Stimulated activated CD8-positive, alpha-beta memory T cell treated with anti-CD3 and anti-CD28 coated beads, Interleukin-7, amount 100 ng/mL, for 24 hours (primary cell): ENCODE data around the gene ZNF493.

Source experiments
- DNase-seq: peaks from one replicate; pipeline ENCODE4 v3.0.0-alpha.2; 2020; ENCODE audit warnings: low read depth

The ZNF493 gene

DNA sequence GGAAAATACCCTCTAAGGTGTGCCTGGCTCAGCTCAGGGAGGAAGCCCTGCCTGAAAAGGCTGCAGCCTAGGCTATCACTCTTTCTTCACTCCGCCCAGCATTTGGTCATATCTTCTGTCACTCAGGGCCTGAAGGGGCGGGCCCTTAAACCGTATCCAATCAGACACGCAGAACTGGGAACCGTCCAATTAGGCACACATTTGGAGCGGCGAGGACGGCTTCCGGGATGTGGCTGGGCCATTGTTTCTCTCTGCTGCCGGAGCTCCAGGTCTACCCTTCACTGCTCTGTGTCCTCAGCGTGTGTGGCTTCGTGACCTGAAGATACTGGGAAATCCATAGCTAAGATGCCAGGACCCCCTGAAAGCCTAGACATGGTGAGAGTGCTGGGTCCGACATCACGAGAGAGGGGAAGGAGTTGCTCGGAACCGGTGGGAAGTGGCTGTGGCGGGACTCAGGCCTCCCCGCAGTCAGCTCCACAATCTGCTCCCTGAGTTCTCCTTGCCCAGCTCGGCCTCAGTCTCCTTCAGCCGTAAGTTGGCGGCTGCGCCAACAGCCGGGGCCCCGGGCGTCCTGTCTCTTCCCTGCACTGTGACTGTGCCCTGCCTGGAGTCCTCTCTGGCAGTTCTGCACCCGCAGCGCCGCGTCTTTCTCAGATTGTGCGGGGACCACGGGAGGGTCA is at the start of gene ZNF493:
ZNF493 (plus strand) TSS at position 241 of the 680 bp plus-strand sequence; CDS start at position 346, 105 bp downstream.
- peak; percentile 79 for DNase-seq

DNA sequence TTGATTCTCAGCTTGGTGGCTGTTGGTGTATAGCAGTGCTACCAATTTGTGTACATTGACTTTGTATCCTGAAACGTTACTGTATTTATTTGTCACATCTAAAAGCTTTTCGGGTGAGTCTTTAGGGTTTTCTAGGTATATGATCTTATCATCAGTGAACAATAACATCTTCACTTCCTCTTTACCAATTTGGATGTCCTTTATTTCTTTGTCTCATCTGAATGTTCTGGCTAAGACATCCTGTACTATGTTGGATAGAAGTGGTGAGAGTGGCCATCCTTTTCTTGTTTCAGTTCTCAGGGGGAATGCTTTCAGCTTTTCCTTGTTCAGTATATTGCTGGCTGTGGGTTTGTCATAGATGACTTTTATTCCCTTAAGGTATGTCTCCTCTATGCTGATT is 44.1 kb upstream of the ZNF493 start:
- no peak for DNase-seq

DNA sequence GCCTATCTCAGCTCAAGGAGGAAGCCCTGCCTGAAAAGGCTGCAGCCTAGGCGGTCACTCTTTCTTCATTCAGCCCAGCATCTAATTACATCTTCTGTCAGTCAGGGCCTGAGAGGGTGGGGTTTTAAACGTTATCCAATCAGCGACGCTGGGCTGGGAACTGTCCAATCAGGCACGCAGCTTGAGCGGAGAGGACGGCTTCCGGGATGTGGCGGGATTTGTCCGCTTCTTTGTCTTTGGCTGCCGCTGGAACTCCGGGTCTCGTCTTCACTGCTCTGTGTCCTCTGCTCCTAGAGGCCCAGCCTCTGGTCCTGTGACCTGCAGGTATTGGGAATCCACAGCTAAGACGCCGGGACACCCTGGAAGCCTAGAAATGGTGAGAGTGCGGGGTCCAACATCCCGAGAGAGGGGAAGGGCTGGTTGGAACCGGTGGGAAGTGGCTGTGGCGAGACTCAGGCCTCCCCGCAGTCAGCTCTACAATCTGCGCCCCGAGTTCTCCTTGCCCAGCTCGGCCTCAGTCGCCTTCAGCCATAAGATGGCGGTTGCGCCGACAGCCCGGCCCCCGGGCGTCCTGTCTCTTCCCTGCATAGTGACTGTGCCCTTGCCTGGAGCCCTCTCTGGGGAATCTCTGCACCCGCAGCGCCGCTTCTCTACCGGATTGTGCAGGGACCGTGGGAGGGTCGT is 38.0 kb upstream of the ZNF493 start, which contains the start of gene ZNF738:
ZNF738 (plus strand) TSS at position 233 of the 684 bp plus-strand sequence; CDS start at position 374, 141 bp downstream.
- DNase-seq: peak; percentile 58

DNA sequence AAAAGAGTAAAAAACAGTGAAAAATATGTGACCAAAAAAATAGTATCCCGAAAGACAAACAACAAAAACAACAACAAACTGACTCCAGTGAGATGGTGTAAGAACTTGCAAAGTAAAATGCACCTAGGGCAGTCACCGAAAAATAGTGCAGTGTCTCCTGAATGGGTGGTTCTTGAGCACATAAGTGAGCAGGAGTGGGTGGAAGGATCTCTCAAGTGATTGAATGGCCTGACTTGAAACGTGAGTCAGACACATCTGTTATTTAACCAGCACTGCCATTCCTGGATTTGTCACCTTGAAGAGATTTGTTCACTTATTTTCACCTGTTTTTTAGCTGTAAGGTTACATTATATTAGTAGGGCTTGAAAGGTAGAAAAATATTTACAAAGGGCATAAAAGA is 34.6 kb upstream of the ZNF493 start:
- no peak for DNase-seq

DNA sequence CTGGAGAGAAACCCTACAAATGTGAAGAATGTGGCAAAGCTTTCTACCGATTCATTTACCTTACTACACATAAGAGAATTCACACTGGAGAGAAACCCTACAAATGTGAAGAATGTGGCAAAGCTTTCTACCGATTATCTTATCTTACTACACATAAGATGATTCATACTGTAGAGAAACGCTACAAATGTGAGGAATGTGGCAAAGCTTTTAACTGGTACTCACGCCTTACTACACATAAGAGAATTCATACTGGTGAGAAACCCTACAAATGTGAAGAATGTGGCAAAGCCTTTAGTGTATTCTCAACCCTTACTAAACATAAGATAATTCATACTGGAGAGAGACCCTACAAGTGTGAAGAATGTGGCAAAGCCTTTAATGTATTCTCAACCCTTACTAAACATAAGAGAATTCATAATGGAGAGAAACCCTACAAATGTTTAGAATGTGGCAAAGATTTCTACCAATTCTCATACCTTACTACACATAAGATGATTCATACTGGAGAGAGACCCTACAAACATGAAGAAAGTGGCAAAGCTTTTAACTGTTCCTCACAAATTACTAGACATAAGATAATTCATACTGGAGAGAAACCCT is 12.9 kb upstream of the ZNF493 start:
- DNase-seq: no peak

DNA sequence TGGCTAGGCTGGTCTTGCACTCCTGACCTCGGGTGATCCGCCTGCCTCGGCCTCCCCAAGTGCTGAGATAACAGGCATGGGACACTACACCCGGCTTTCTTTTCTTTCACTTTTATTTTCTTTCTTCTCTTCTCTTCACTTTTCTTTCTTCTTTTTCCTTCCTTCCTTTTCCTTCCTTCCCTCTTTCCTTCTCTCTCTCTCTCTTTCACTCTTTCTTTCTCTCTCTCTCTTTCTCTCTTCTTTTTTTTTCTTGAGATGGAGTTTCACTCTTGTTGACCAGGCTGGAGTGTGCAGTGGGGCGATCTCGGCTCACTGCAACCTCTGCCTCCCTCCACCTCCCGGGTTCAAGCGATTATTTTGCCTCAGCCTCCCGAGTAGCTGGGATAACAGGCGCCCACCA is 812 bp upstream of the ZNF493 start:
- DNase-seq: no peak

DNA sequence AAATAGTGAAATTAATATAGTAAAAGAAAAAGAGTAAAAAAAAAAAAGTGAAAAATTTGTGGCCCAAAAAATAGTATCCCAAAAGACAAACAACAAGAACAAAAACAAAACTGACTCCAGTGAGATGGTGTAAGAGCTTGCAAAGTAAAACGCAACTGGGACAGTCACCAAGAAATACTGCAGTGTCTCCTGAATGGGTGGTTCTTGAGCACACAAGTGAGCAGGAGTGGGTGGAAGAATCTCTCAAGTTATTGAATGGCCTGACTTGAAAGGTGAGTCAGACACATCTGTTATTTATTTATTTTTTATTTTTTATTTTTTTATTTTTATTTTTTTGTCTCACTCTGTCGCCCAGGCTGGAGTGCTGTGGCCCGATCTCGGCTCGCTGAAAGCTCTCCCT is 1.9 kb downstream of the ZNF493 start:
- no peak for DNase-seq

DNA sequence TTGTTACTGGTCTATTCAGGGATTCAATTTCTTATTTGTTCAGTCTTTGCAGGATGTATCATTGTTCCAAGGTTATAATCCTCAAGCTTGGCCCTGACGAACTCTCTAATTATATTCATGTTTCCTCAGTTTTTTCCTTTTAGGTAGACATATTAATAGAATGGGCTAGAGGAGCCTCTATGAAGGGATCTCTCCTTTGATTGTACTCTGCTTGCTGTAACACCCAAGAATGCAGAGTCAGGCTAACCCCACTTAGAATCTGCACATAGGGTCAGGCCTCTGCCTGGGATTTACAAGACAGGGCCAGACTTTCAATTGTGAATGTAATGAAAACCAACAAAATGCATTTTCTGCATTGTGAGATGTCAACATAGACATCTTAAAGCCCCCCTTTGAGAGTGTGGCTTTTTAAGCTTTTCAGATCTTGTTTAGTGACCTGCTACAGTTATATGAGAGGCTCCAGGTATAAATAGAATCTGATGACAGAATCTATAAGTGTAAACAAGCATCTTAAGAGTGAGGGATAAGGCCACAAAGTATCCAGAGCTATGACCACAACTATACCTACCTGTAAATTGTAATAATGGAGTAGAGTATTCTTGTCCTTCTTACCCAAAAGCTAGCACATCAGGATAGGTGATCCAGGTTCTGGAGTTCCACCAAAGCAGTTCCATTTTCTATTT is 5.5 kb downstream of the ZNF493 start:
- no peak for DNase-seq

DNA sequence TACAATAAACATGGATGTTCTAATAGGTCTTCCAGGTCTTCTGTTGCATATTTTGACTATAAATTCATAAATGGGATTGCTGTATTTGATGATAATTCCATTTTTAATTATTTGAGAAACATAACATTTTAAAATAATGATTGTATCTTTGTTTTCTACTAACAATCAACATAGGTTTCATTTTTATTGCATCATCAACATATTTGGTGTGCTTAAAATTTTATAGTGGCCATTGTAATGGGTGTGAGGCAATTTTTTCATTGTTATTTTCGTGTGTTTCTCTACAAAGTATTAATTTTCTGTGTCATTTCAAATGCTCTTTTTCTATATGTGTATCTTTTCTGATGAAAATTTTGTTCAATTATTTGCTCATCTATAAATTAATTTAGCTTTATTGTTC is 13.2 kb downstream of the ZNF493 start:
- no peak for DNase-seq

DNA sequence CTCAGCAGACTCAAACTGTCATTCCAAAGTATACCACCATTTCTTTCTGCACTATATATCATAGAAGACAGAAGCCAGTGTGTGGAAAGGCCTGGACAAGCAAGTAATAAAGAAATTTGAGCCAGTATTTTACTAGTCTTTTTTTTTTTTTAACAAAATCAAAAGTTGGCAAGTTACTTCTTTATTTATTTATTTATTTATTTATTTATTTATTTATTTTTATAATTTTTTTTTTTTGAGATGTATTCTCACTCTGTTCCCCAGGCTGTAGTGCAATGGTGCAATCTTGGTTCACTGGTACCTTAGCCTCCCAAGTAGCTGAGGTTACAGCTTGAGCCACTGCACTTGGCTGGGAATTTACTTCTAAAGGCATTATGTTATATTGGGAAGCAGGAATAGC is 25.3 kb downstream of the ZNF493 start:
- DNase-seq: no peak

DNA sequence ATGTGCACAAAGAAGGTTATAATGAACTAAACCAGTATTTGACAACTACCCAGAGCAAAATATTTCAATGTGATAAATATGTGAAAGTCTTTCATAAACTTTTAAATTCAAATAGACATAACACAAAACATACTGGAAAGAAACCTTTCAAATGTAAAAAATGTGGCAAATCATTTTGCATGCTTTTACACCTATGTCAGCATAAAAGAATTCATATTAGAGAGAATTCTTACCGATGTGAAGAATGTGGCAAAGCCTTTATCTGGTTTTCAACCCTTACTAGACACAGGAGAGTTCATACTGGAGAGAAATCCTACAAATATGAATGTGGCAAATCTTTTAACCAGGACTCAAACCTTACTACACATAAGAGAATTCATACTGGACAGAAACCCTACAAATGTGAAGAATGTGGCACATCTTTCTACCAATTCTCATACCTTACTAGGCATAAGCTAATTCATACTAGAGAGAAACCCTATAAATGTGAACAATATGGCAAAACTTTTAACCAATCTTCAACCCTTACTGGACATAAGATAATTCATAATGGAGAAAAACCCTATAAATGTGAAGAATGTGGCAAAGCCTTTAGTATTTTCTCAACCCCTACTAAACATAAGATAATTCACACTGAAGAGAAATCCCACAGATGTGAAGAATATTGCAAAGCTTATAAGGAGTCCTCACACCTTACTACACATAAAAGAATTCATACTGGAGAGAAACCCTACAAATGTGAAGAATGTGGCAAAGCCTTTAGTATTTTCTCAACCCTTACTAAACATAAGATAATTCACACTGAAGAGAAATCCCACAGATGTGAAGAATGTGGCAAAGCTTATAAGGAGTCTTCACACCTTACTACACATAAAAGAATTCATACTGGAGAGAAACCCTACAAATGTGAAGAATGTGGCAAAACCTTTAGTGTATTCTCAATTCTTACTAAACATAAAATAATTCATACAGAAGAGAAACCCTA is 26.4 kb downstream of the ZNF493 start:
- no peak for DNase-seq

DNA sequence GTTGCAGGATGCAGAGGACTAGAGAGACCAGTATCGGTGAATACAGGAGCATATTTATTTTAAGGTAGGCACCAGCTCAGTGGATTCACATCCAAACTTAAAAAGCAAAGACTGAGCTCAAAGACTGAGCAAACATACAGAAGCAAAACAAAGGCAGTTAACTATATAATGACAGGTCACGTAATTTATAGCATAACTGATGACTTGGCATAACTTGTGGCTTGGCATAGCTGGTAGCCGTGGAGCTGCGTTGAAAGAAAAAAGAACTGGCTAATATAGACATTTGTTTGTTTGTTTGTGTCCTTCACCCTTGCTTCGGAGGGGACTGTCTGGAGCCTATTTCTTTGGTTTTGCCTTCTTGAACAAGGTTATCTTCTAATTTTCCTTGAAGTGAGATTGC is 33.7 kb downstream of the ZNF493 start:
- DNase-seq: no peak

DNA sequence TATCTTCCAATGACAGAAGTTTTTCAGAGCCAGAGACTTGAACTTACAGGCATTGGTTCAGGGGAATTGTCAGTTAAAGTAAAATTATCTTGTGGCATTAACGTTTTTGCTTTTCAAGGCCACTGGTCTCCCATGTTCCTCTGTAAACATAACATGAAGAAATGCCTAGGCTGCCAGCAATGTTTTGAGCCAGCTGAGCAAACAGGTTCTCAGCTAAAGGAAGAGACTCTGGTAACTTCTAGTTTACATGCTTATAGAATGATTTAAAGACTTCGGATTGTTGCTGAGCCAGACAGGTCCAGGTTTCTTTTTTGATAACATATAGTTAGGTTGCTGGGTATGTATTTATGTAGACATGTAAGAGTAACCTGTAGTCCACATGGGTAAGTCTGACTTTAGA is 35.7 kb downstream of the ZNF493 start:
- no peak for DNase-seq

DNA sequence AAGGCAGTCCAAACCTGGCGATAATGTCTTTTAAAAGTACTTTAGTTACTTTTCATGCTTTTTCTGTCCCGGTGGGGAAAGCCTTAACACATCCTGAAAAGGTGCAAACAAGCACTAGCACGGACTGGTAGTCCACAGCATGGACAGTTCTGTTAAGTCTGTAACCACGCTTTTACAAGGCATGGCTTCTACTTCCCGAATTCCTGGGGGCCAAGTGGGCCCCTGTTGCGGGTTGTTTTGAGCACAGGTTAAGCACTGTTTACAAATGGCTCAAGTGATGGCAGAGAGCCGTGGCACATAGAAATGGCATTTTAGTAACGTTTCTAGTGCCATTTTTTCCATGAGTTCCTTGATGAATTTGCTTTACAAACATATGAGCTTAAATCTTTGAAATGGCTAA is 37.6 kb downstream of the ZNF493 start:
- no peak for DNase-seq

DNA sequence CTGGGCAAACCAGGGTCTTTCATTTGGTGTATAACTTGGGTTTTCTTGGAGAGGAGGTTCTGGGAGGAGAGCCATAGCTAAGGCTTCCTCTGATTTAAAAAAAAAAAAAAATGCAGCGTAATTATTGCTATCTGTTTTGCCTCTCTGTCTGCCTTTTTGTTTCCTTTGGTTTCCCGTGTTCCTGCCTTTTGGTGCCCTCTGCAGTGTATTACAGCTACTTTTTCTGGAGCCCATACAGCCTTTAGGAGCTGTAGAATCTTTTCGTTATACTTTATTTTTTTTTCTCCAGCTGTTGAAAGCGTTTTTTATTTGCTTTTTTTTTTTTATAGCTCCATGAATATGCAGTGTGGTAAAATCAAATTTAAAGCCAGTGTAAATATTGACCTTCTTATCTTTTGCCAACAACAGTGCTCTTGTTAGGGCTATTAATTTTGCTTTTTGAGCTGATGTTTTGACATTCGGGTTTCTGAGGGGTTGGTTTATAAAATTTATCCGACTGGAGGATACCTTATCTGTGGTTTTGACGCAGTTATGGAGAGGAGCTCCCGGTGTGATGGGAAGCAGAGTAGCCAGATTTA is 38.1 kb downstream of the ZNF493 start:
- no peak for DNase-seq

DNA sequence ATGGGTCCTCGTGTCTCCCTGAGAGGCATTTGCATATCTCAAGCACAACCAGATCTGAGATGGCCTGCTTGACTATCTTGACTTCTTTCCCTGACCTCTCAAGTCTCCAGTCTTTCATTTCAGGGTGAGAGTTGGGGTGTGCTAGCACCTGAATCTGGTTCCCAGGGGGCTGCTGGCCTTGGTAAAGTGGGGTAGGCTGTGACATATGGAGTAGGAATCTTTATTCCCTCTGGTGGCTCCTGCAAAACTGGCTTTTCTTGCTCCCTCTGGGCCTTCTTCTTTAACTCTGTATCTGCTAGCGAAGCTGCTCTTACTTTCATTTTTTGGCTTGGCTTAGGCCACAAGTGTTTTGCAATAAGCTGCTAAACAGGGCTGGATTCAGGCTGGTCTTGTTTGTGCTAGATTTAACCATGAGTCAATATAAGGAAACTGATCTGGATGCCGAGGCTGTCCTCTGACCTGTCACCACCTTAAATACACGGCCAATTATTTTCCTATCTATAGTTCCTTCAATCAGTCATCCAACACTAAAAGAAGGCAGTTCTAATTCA is 42.3 kb downstream of the ZNF493 start:
- no peak for DNase-seq

DNA sequence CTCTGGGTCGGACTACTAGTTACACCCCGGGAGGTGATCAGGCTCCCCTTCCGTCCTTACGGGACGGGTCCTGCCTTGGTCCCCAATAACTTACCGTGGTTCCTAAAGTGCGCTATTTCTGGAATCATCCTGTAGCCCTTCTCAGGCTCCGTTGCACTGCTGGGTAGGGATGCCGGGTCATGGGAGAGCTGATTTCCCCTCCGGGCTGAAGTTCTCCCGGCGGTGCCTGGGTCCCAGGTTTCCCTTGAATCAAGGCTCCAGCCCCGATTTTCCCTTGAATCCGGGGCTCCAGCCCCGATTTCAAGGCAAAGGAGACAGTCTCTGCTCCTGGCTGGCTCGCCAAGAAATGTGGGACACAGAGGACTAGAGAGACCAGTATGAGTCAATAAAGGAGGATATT is 43.4 kb downstream of the ZNF493 start:
- no peak for DNase-seq

DNA sequence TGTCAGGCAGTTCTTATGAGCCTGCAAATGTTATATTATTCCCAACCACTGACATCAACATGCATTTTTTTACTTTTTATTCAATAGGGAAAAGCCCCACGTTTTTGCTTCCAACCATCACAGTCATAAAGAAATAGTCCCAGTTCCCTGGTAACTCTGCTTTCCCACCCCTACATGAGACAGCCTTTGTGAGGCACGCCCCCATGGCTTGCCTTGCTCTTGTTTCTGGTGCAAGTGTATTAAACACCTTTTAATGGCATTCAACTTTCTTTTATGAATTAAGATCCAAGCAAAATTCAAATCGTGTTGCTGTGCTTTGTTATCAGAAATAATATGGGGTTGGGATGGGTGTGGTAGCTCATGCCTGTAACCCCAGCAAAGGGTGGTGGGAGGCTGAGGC is 54.3 kb downstream of the ZNF493 start:
- no peak for DNase-seq

DNA sequence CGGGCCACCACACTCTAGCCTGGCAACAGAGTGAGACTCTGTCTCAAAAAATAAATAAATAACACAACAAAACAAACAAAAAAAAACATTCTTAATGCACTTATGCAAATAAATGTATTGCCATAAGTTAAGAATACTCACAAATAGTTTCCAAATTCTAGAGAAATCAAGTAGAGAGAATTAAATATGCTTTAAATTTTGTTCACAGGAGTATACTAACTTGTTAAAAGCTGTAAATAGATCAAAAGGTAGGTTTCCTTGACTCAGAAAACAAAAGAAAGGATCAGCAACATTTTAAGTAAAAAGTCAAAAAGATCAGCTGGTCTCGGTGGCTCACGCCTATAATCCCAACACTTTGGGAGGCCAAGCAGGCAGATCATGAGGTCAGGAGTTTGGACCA is 58.0 kb downstream of the ZNF493 start:
- no peak for DNase-seq

DNA sequence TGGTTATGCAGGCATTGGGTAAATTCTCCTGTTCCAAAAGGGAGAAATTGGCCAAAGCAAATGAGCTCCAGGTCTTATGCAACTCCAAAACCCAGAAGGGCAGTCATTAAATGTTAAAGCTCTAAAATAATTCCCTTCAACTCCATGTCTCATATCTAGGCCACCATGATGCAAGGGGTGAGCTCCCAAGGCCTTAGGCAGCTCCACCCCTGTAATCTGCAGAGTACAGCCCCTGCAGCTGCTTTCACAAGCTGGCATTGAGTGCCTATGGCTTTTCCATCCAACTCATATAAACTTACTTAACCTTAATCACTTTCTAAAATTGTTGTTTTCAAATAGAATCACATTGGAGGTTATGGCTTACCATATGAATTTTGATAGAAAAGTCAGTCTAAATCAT is 63.8 kb downstream of the ZNF493 start:
- DNase-seq: no peak

DNA sequence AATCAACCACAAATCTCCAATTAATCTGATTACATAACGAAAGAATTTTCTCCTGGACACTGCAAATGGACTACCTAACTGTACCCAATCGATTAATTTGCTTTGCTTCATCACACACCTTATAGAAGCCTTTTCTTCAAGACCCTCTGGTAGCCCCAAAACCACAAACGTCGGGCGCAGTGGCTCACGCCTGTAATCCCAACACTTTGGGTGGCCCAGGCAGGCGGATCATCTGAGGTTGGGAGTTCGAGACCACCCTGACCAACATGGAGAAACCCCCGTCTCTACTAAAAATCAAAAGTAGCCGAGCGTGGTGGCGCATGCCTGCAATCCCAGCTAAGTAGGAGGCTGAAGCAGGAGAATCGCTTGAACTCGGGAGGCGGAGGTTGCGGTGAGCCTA is 65.6 kb downstream of the ZNF493 start:
- no peak for DNase-seq
